Rectal smooth muscle tissue (tissue), 1 donor: ENCODE results near the gene ZNF385C.

ENCODE experiments used
- H3K27ac ChIP-seq: one replicate; pipeline ENCODE4 v1.7.0; 2013; ENCODE audit warnings: low read depth, low read length, inconsistent platforms
- H3K27me3 ChIP-seq: one replicate; pipeline ENCODE4 v1.7.0; 2013; ENCODE audit warnings: low read length; ENCODE audit not compliant: control insufficient read depth, insufficient read depth
- H3K36me3 ChIP-seq: one replicate; pipeline ENCODE4 v1.7.0; 2013; ENCODE audit warnings: low read length; ENCODE audit not compliant: control insufficient read depth, insufficient read depth
- H3K4me1 ChIP-seq: one replicate; pipeline ENCODE4 v1.7.0; 2013; ENCODE audit warnings: low read length; ENCODE audit not compliant: control insufficient read depth, insufficient read depth
- H3K4me3 ChIP-seq: one replicate; pipeline ENCODE4 v1.7.0; 2013; ENCODE audit warnings: low read length
- H3K9ac ChIP-seq: one replicate; pipeline ENCODE4 v1.7.0; 2013; ENCODE audit warnings: low read length

ZNF385C gene

GRCh38 chr17:42111871-42112551 lies 13.7 kb upstream of the ZNF385C start:
- Histone ChIP-seq H3K27ac (peak overlapping the region; percentile 96), H3K9ac (peak overlapping the region; percentile 64), H3K36me3 (no peaks in the 10 kb centered on the region), H3K27me3 (no peaks in the 10 kb centered on the region), H3K4me1 (peaks cover 12% of the 10 kb centered on the region), H3K4me3 (peak overlapping the region; percentile 74)

- H3K27me3 ChIP-seq: no peaks in the 10 kb centered on the region
- peaks cover 12% of the 10 kb centered on the region for H3K4me1 ChIP-seq
- peak overlapping the region; percentile 96 for H3K27ac ChIP-seq
- peak overlapping the region; percentile 64 for H3K9ac ChIP-seq
- peak overlapping the region; percentile 74 for H3K4me3 ChIP-seq
- H3K36me3 ChIP-seq: no peaks in the 10 kb centered on the region
Measured at GRCh38 chr17:42111265-42111636, 13.0 kb upstream of the ZNF385C start.

- H3K9ac ChIP-seq: no peak overlapping the region
- no peaks in the 10 kb centered on the region for H3K27me3 ChIP-seq
- H3K27ac ChIP-seq: peak overlapping the region; percentile 96
- H3K4me1 ChIP-seq: peaks cover 12% of the 10 kb centered on the region
- peak overlapping the region; percentile 74 for H3K4me3 ChIP-seq
- no peaks in the 10 kb centered on the region for H3K36me3 ChIP-seq
Measured at GRCh38 chr17:42110301-42111264, 12.3 kb upstream of the ZNF385C start.

- Histone ChIP-seq H3K27ac (no peak overlapping the region), H3K4me1 (peaks cover 12% of the 10 kb centered on the region), H3K36me3 (no peaks in the 10 kb centered on the region), H3K27me3 (no peaks in the 10 kb centered on the region), H3K9ac (no peak overlapping the region), H3K4me3 (no peak overlapping the region)
Measured at GRCh38 chr17:42109086-42109485, 10.8 kb upstream of the ZNF385C start.

DNA sequence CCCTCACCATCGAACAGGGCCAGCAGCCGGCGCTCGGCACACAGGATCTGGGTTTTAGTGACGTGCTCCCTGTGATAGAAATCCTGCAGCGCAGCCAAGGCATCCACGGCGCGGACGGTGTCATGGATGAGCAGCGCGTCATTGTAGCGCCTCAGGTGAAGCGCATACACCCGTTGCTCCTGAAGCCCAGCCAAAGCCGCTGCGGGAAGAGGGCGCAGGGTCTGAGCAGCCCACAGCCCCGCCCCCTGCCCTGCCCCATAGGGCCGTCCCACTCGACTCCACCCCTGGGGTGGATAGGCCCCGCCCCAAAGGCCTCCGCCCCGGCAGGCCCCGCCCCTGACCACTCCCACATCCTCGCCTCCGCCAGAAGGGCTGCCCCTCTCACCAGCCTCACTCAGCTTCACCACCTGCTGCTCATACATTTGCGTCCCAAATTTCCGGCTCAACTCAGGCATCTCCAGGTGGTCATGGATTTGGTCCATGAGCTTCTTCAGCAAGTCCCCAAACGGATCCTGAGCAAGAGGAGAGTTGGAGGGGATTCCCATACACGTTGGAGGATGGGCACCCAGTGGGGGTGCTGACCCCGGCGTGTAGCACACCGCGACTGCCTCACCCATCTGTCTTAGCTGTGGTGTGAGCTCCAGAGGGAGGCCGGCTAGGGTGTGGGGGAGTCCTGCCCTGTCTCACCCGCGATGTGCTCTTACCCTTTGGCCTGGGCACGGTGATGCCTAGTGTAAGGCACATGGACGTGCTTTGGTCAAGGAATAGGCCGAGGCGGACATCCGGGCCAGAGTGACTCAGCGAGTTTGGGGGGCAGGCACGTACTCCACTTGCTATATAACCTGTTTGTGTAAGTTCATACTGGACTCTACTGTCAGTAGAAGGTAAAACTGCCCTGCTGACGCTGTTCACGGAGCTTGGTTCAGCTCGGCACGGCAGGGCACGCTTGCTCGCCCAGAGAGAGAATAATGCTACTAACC lies 9.6 kb upstream of the ZNF385C start:
- Histone ChIP-seq H3K4me1 (peaks cover 11% of the 10 kb centered on the region), H3K36me3 (no peaks in the 10 kb centered on the region), H3K27me3 (no peaks in the 10 kb centered on the region), H3K9ac (no peak overlapping the region), H3K27ac (no peak overlapping the region), H3K4me3 (peak overlapping the region; percentile 38)

DNA sequence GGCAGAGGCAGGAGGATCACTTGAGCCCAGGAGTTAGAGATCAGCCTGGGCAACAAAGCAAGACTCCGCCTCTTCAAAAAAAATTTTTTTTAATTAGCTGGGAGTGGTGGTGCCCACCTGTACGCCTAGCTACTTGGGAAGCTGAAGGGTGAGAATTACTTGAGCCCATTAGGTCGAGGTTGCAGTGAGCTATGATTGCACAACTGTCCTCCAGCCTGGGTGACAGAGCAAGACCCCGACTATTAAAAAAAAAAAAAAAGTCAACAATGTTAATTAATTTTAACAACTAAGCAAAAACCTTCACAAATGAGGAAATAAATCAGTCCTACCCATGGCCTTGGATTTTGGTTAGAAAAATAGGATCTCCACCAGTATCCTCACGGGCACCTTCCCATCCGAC lies 8.9 kb upstream of the ZNF385C start:
- Histone ChIP-seq H3K4me3 (no peak overlapping the region), H3K27me3 (no peaks in the 10 kb centered on the region), H3K9ac (no peak overlapping the region), H3K36me3 (no peaks in the 10 kb centered on the region), H3K4me1 (peaks cover 9% of the 10 kb centered on the region), H3K27ac (no peak overlapping the region)

DNA sequence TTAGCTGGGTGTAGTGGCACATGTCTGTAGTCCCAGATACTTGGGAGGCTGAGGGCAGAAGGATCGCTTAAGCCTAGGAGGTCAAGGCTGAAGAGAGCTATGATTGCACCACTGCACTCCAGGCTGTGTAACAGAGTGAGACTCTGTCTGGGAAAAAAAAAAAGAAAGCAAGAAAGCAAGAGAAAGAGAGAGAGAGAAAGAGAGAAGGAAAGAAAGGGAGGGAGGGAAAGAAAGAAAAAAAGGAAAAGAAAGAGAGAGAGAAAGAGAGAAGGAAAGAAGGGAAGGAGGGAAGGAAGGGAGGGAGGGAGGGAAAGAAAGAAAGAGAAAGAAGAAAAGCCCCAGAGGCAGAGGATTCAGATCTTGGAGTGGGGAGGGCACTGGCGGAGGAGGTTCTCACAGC lies 7.7 kb upstream of the ZNF385C start:
- Histone ChIP-seq H3K36me3 (no peaks in the 10 kb centered on the region), H3K4me1 (peaks cover under 1% of the 10 kb centered on the region), H3K27ac (no peak overlapping the region), H3K27me3 (no peaks in the 10 kb centered on the region), H3K4me3 (no peak overlapping the region), H3K9ac (no peak overlapping the region)

DNA sequence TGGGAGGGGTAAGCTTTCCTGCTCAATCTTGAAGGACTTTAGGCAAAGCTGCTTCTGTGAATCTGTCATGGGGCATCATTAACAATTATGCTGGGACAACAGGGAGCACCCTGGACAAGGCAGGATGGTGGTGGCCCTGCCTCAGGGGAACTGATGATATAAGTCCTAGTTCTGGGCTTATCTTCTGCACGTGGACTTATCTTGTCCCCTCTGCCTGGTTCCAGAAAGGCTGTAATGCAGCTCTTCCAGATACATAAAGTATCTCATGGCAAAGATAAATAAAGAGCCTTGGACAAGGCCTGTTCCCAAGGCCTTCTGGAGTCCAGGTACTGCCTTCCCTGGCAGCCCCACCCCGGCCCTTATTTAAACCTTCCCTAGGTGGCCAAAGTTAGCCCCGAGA lies 6.0 kb upstream of the ZNF385C start:
- Histone ChIP-seq H3K4me3 (no peak overlapping the region), H3K9ac (no peak overlapping the region), H3K27ac (no peak overlapping the region), H3K4me1 (no peaks in the 10 kb centered on the region), H3K36me3 (no peaks in the 10 kb centered on the region), H3K27me3 (no peaks in the 10 kb centered on the region)

DNA sequence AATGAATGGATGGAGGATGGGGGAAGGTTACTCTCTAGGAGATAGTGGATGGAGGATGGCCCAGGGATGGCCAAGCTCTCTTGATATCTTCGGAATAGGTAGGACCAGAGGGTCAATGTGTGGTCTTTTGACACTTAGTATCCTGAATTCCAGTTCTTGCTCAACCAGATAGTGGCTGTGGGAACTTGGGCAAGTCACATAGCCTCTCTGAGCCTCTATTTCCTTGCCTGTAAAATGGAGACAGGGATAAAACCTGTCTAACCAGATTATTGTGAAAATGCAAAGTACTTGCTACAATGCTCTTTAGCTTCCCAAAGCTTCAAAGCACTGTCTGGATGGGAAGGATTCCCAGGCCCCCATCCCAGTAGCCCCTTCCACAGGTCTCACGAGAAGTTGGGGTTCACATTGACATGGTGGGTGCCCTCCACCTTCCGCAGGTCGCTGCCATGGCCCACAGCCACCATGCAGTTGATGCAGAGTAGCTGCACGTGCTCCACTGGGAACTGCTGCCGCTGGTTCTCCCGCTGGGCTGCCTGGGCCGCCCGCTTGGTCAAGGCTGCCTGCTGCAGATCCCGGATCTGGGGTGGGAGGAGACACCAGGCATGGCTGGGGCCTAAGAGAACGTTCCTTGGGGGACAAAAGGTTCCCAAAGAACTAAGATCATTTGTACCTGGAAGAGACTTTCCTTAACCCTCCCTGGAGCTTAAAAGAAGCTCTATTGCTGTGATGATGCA lies 5.1 kb upstream of the ZNF385C start:
- no peaks in the 10 kb centered on the region for H3K4me1 ChIP-seq
- no peak overlapping the region for H3K9ac ChIP-seq
- no peak overlapping the region for H3K27ac ChIP-seq
- H3K27me3 ChIP-seq: no peaks in the 10 kb centered on the region
- no peak overlapping the region for H3K4me3 ChIP-seq
- H3K36me3 ChIP-seq: no peaks in the 10 kb centered on the region

DNA sequence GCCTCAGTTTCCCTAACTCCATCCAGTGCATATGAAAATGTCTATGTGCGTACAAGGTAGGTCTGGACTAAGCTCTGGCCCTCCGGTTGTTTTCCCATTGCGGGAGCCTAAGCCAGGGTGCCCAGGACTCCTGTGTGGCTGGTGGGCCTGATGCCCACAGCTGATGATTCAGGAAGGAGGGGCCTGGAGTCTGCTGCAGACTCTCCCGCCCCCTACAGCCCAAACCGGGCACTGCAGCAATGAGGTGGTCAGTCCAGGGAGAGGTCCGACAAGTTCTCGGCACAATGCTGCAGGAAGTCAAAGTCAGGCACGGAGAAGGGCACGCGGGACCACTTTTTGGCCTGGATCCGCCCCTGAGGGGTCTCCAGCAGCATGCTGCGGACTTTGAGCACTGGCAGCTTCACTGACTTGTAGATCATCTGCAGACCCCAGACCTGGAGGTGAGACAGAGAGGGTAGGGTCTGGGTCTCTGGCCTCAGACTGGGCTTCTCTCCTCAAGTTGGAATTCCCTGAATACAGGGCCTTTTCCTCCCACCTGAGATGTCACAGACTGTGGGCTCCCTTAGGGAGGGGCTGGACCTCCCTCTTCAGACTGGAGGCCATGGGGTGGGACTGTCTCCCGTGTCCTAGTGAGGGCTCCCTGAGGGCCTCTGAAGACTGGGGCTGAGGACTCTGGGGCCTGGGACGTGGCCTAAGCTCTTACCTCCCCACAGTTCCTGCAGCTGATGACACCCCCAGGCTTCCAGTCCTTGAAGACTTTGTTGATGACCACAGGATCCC lies 3.4 kb upstream of the ZNF385C start:
- H3K4me1 ChIP-seq: no peaks in the 10 kb centered on the region

GRCh38 chr17:42098730-42099399 lies 592 bp upstream of the ZNF385C start:
- no peak overlapping the region for H3K27ac ChIP-seq
- H3K9ac ChIP-seq: no peak overlapping the region
- no peaks in the 10 kb centered on the region for H3K4me1 ChIP-seq
- no peaks in the 10 kb centered on the region for H3K36me3 ChIP-seq
- H3K4me3 ChIP-seq: no peak overlapping the region
- H3K27me3 ChIP-seq: peaks cover 12% of the 10 kb centered on the region

More for the DNA sequence above, 3.4 kb upstream of the ZNF385C start:
- no peak overlapping the region for H3K9ac ChIP-seq
- H3K27ac ChIP-seq: no peak overlapping the region
- H3K27me3 ChIP-seq: peaks cover 6% of the 10 kb centered on the region
- no peak overlapping the region for H3K4me3 ChIP-seq
- H3K36me3 ChIP-seq: no peaks in the 10 kb centered on the region
